GM19099 (cell line): ENCODE data around the gene CYP2A6.

Source experiments
- POLR2A ChIP-seq: IDR thresholded peaks from 3 replicates; pipeline ENCODE4 v1.6.1; 2011; ENCODE audit warnings: low read depth; ENCODE audit not compliant: insufficient read length; ENCODE audit errors: extremely low read depth

Gene CYP2A6

DNA sequence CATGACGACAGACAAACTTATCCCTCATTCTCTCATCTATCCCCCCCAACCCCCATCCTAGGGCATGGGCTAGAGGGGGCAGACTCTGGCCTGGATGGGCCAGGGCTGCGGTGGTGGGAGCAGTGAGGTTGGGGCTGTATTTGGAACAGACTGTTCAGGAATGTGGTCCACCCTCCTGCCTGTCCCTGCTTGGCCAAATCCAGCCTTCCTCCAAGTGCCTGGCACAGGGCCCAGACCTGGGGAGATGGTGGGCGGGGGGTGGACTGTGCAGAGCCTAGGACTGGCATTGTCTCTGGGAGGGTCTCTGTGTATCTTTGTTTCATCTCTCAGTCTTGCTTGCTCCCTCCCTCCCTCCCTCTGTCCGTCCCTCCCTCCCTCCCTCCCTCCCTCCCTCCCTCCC lies 37.1 kb downstream of the CYP2A6 start:
- no peak for TF ChIP-seq POLR2A

GRCh38 chr19:40811478-40812341 lies 38.5 kb downstream of the CYP2A6 start:
- no peak for TF ChIP-seq POLR2A

DNA sequence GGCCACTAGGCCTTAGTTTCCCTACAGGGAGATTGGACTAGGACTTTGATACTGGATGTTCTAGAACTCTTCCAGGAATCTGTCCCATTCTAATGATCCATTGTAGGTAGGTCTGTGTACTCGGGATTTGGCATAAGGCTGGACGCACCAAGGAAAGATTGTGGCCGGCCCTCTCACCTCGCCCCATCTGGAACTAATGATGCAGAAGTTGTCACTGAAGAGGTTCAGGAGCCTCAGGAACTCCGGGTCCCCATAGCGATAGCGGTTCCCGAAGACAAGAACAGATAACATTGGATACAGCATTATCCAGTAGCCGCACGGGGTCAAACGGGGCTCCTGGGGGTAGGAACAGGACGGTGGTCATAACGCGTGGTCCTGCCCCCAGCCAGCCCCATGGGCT lies 40.1 kb downstream of the CYP2A6 start:
- TF ChIP-seq POLR2A, result no peak

- TF ChIP-seq POLR2A, result no peak
Measured at GRCh38 chr19:40809358-40810086, 40.7 kb downstream of the CYP2A6 start.

DNA sequence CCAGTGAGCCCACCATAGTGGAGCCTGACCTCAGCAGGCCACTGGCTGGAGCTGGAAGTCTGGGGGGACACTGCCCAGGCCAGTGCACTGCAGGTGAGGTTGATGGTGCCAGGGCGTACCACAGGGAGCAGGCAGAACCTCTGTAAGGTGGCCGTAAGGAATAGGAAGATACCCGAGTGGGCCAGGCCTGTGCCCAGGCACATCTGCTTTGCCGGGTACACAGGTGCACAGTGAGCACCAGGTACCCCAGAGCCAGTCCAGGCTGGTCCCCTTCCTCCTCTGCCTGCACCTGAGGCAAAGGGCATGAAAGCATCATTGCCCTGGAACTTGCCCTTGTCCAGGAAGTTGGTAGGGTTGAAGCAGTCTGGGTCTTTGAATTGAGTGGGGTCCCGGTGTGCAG lies 41.8 kb downstream of the CYP2A6 start:
- peak; percentile 18 for TF ChIP-seq POLR2A

DNA sequence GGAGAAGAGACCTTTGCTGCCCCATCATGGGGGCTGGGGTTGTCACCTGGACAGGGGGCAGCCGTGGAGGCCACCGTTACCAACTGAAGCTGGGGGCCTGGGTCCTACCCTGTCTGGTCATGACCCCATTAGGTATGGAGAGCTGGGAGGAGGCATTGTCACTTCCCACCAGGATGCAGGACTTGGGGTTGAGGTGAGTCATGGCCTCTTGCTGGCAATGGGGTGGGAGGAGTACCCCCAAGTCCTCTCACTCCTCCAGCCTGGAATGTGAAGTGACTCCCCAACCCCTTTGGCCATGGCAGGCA lies 42.3 kb downstream of the CYP2A6 start:
- no peak for TF ChIP-seq POLR2A

DNA sequence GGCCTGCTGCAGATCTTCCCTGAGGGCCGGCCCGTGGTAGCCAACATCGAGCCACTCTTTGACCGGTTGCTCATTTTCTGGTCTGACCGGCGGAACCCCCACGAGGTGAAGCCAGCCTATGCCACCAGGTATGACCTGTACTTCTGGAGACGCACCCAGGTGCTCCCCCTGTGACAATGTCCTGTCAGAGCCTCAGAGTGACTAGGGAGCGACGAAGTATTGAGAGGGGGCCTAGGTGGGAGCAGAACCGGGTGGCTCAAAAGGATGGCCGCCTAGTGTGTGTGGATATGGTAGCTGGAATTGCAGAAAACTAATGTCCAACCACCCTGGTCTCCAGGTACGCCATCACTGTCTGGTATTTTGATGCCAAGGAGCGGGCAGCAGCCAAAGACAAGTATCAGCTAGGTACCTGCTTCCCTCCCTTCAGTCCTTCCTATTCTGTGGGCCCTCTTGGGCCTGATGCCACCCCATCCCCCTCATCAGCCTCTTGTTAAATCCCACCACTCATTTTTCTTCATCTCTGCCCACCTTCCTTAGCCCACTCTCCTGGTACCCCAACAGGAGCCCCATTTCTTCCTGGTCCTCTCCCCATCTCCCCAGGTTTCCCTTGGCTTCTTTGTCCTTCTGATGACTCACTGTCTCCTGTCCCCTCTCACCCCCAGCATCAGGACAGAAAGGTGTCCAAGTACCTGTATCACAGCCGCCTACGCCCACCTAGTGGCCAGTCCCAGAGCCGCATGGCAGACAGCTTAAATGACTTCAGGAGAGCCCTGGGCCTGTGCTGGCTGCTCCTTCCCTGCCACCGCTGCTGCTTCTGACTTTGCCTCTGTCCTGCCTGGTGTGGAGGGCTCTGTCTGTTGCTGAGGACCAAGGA lies 42.9 kb downstream of the CYP2A6 start:
- TF ChIP-seq POLR2A, result no peak

- TF ChIP-seq POLR2A, result no peak
Measured at GRCh38 chr19:40806423-40807146, 43.7 kb downstream of the CYP2A6 start.

GRCh38 chr19:40805258-40805868 lies 44.9 kb downstream of the CYP2A6 start:
- TF ChIP-seq POLR2A, result no peak

DNA sequence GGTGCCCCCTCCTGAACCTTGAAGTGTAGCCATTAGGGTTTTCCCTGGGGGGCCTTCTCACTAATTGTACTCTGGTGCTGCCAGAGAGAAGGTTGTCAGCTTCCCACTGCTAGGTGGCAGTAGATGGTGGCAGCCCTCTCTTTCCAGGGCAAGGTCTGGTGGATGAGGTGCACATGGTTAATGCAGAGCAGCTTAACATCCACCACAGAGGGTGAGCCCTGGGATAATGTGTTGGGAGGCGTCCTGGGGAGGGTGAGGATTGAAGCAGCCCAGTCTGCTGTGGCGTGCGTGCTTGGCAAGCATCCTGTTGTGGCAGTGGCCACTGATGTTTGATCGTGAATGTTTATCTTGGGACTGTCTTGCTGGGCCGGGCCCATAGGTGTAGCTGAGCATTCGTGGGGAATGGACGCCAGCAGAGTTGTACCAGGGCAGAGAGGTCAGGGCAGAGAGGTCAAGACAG lies 45.4 kb downstream of the CYP2A6 start:
- no peak for TF ChIP-seq POLR2A

- no peak for TF ChIP-seq POLR2A
Measured at GRCh38 chr19:40803857-40804782, 46.1 kb downstream of the CYP2A6 start.

DNA sequence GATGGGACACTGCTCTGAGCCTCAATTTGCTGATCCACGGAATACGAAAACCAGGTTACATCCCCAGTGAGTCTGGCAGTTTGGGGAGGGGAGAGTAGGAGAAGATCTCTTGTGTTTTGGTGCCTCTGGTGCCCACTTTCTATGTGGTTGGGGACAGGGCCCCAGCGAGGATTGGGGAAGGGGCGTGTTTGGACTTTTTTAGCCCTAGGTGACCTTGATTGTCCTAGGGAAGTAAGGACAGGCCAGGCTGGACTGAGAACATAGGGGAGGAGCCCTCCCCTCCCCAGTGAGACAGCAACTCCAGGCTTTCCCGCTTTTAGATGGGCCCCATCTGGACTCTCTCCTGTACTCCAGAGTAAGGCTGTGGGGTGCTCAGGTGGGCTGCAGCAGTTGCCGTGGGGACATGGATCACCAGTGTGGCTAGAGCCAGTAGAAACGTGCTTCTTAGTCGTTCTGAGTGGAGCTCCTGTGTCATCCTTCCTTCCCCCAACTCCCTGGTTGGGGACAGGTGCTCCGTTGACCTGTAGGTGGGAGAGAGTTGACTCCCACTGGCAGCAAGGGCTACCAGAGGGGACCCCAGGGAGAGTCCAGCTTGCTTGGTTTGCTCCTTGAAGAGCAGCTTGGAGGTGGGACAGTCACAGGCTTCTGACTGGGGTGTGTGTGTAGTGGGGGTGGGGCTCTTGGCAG lies 46.9 kb downstream of the CYP2A6 start:
- no peak for TF ChIP-seq POLR2A
